Measurements from ENCODE around the gene GPR137.

Gene GPR137

DNA sequence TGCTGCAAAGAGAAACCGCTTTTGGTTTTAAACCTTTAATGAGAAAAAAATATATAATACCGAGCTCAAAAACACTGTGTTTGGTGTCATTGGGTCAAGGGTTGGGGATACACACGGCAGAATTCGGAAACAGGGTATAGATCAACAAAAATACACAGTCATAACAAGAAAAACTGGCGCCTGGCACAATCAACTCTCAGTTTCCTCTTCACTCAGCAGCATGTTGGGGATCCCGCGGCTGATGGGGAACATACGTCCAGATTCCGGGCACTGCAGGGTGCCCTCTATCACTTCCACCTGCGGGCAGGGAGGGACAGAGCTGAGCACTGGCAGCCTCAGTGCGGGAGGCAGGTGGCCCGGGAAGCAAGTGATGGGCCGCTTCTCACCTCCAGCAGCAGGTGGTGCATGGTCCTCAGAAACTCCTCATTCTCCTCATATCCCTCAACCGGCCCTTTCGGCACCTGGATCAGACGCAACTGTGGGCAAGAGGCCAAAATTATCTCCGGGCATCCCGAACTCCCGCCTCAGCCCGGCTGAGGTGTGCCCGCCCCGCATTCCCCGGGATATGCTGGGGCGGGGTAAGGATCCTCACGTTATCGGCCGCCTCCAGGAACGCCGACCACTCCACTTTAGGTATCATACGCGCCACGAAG is 31.1 kb downstream of the GPR137 start:
- peak; percentile 59 for DNase-seq (ENCODE audit: low read depth)

DNA sequence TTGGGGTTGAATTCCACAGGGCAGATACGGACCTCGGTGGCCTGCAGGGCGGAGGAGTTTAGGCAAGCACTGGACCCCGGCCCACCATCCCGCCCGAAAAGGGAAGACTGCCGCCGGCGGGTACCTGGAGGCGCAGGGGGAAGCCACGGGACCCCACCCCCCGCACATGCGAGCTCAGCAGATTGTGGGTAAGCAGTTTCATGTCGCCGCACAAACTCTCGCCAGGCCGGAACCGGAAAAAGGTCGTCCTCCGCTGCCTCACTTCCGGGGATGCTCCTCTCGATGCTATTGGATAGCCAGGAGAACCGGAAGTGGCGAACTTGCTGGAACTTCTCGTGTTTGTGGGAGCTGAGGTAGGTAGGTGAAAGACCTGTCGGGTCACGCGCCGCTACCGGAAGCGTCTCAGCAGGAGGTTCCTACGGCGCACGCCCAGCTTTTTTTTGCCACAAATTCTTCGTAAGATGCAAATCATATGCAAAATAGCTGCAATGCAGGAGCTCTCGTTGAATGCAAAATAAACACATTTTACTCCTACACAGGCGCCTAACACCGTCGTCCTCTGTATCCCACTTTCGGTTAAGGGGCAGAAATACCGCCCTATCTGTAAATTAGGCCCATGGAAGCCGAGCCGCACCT is 31.8 kb downstream of the GPR137 start, which contains the start of gene TRMT112:
TRMT112 (minus strand) TSS at position 235 of the 636 bp plus-strand sequence; CDS start at position 202, 33 bp downstream.
- peak within 1 kb of the TSS; percentile 99 for H3K4me3 ChIP-seq (ENCODE audit: low read depth, low read length)
- DNase-seq (ENCODE audit: low read depth) = peak; percentile 100
- TF ChIP-seq, protein P1, sequence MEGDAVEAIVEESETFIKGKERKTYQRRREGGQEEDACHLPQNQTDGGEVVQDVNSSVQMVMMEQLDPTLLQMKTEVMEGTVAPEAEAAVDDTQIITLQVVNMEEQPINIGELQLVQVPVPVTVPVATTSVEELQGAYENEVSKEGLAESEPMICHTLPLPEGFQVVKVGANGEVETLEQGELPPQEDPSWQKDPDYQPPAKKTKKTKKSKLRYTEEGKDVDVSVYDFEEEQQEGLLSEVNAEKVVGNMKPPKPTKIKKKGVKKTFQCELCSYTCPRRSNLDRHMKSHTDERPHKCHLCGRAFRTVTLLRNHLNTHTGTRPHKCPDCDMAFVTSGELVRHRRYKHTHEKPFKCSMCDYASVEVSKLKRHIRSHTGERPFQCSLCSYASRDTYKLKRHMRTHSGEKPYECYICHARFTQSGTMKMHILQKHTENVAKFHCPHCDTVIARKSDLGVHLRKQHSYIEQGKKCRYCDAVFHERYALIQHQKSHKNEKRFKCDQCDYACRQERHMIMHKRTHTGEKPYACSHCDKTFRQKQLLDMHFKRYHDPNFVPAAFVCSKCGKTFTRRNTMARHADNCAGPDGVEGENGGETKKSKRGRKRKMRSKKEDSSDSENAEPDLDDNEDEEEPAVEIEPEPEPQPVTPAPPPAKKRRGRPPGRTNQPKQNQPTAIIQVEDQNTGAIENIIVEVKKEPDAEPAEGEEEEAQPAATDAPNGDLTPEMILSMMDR (IDR thresholded peaks at IDR 0.05; ENCODE audit: insufficient read depth, low read depth, low read length, missing control alignments) = no peak

More for the DNA sequence above, 31.1 kb downstream of the GPR137 start:
- peak overlapping the region; percentile 99 for H3K4me3 ChIP-seq (ENCODE audit: low read depth, low read length)
- TF ChIP-seq, protein P1 (IDR thresholded peaks at IDR 0.05; ENCODE audit: insufficient read depth, low read depth, low read length, missing control alignments) = peak; percentile 15

DNA sequence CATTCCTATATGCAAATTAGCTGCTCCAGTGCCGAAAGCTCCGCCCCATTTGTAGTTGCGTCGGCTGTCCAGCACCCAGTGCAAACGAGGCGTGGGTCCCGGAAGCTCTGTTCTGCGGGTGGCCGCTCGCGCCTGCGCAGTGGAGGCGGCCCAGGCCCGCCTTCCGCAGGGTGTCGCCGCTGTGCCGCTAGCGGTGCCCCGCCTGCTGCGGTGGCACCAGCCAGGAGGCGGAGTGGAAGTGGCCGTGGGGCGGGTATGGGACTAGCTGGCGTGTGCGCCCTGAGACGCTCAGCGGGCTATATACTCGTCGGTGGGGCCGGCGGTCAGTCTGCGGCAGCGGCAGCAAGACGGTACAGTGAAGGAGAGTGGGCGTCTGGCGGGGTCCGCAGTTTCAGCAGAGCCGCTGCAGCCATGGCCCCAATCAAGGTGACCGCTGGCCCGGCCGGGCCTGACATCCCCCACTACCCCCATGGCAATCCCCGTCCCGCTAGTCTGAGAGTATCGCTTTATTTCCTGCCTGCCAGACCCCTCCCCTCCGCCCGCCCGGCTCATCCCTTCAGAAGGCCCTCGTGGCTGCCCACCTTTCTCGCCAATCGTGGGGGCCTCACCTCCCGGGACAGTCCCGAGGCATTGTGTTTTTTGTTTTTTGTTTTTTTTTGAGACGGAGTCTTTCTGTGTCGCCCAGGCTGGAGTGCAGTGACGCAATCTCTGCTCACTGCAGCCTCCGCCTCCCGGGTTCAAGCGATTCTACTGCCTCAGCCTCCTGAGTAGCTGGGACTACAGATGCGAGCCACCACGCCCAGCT is 32.5 kb downstream of the GPR137 start, which contains the start of gene PRDX5:
PRDX5 (plus strand) TSS at position 161 of the 805 bp plus-strand sequence; CDS start at position 256, 95 bp downstream.
- peak; percentile 98 for DNase-seq (ENCODE audit: low read depth)
- H3K4me3 ChIP-seq (ENCODE audit: low read depth, low read length) = peak within 1 kb of the TSS; percentile 99
- TF ChIP-seq, protein P1 (IDR thresholded peaks at IDR 0.05; ENCODE audit: insufficient read depth, low read depth, low read length, missing control alignments) = peak; percentile 38

DNA sequence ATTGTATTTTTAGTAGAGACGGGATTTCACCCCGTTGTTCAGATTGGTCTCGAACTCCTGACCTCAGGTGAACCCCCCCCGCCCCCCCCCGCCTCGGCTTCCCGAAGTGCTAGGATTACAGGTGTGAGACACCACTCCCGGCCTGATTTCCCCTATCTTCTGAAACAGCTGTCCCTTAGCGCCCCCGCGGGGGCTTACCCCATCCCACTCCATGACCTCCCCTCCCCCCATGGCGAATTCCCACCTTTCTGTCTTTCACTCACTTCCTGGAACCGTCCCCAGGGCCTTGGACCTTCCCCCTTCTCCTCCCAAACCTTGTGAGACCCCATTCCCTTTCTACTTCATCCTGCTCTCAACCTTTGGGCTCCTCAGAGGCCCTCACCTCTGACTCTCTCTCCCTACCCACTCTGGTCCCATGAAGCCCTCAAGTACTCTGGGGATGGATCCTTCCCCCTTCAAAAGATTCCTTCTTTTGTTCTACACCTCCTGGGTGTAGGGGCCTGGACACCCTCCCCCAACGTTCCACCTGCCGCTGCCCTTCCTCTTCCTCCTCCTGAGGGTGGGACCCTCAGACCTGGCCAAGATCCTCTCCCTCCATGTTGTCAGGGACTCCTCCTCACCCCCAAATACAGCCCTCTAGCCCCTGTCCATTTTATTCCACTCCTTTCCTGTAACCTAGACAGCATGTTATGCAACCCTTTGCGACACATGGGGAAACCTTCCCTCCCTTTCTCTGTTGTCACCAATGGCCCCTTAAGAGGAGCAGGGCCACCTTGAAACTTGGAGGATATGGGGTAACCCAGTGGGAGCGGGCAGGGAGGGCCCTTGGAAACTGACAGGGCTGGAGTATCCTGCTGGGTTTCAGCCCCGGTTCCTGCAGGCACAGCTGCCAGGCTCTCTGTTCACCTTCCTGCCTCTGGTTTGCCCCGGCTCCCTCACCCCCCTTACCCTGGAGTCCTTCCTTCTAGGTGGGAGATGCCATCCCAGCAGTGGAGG is 33.4 kb downstream of the GPR137 start:
- DNase-seq (ENCODE audit: low read depth) = no peak
- TF ChIP-seq, protein P1 (IDR thresholded peaks at IDR 0.05; ENCODE audit: insufficient read depth, low read depth, low read length, missing control alignments) = no peak
- peak overlapping the region; percentile 99 for H3K4me3 ChIP-seq (ENCODE audit: low read depth, low read length)

GRCh38 chr11:64320556-64320955 is 34.9 kb downstream of the GPR137 start:
- DNase-seq (ENCODE audit: low read depth) = no peak
- no peak overlapping the region for H3K4me3 ChIP-seq (ENCODE audit: low read depth, low read length)
- TF ChIP-seq, protein P1 (IDR thresholded peaks at IDR 0.05; ENCODE audit: insufficient read depth, low read depth, low read length, missing control alignments) = no peak

DNA sequence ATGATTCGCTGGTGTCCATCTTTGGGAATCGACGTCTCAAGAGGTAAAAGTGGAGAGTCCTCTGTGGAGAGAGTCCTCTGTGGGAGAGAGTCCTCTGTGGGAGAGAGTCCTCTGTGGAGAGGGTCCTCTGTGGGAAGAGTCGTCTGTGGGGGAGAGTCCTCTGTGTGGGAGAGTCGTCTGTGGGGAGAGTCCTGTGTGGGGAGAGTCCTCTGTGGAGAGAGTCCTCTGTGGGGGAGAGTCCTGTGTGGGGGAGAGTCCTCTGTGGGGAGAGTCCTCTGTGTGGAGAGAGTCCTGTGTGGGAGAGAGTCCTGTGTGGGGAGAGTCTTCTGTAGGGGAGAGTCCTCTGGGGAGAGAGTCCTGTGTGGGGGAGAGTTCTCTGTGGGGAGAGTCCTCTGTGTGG is 35.4 kb downstream of the GPR137 start:
- TF ChIP-seq, protein P1 (IDR thresholded peaks at IDR 0.05; ENCODE audit: insufficient read depth, low read depth, low read length, missing control alignments) = no peak
- no peak for DNase-seq (ENCODE audit: low read depth)
- H3K4me3 ChIP-seq (ENCODE audit: low read depth, low read length) = no peak overlapping the region

Measured in GM12865 (cell line).